Midbrain (tissue), 1 donor: ENCODE results near the gene ALG3.
A peak's percentile ranks its signal among the peaks of the same experiment; 100 is the strongest.

ENCODE experiments used
- DNase-seq: peaks from one replicate; lab custom pipeline; 2025; lab: John Stamatoyannopoulos, UW

ALG3 gene

DNA sequence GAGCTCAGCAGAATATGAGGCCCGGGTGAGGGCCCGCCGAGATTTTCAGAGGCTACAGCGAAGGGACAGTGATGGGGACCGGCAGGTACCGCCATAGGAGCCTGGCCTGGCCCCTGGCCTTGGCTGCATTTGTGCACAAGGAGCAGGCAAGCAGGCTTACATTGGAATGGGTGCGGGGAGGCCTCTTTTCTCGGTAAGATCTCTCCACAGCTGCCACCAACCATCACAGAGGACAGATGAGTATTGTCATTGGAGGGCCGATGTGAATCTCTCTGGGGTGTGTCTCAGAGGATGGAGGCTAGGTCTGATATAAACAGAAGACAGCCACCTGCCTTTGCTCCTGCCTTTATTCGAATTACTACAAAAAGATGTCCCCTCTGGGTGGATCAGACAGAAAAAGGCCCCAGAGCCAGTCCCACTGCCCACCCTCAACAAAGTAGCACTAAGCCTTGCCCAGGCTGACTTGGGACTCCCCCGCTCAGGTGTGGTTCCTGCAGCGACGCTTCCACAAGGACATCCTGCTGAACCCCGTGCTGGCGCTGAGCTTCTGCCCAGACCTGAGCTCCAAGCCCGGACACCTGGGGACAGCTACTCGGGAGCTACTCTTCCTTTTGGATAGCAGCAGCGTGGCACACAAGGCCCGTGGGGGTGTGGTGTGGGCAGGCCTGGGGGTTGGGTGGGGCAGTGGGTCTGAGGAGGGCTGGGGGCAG is 13.9 kb downstream of the ALG3 start:
- DNase-seq, result no peak

DNA sequence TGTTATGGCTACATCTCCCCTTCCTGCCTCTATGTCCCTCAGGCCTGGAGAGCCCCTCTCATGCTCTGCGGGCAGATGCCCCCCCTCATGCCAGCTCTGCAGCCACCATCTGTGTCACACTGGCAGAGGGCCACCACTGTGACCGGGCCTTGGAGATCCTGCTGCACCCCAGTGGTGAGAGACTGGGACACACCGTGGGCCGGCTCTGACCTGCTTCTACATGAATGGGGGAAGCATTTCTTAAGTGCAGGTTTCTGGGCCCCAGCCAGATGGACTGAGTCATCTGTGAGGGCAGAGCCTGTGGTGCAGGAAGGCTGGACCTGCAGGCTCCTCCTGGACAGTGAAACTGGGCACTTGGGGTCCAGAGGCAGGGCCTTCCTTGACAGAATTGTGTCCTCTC is 14.5 kb downstream of the ALG3 start:
- DNase-seq, result peak; percentile 4

DNA sequence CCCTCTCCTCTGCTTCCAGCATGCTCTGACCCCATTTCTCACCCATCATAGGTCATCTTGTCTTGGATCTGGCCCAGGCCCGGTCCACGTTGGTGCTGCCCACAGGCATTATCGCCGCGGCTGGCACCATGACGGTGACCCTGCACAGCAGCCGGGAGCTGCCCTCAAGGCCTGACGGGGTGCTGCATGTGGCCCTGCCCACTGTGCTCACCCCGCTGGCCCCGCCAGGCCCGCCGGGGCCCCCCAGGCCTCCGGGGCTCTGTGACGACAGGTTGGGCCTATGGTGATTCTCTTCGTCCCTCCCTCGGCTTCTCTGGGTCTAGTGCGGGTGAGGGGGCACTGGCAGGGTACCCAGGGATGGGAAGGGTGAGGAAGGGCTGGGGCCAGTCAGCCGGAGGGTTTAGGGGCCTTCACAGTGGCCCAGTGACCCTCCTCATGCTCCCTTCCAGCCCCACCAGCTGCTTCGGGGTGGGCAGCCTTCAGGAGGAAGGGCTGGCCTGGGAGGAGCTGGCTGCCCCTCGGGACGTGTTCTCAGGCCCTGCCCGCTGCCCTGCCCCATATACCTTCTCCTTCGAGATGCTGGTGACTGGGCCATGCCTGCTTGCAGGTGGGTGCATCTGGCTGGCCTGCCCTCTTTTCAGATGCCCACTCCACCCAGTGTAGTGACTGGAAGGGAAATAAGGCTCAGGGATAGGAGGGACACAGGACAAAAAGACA is 15.5 kb downstream of the ALG3 start:
- DNase-seq, result no peak

DNA sequence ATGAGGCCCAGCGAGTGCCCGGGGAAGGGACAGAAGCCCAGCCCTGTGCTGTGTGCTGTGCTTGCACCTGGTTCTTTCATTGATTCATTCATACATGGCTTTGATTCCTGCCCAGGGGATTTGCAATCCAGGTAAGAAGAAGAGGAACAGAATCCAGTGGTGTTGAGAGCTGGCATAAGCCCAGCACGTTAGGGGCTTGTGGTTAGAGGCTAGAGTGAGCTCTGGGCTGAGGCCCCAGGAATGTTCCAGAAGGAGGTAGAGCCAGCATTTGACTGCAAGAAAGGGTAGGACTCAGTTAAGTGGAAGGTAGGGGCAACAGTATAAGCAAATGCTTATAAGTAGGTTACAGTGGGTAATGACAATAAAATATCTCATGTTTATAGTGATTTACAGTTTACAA is 17.1 kb downstream of the ALG3 start:
- no peak for DNase-seq

DNA sequence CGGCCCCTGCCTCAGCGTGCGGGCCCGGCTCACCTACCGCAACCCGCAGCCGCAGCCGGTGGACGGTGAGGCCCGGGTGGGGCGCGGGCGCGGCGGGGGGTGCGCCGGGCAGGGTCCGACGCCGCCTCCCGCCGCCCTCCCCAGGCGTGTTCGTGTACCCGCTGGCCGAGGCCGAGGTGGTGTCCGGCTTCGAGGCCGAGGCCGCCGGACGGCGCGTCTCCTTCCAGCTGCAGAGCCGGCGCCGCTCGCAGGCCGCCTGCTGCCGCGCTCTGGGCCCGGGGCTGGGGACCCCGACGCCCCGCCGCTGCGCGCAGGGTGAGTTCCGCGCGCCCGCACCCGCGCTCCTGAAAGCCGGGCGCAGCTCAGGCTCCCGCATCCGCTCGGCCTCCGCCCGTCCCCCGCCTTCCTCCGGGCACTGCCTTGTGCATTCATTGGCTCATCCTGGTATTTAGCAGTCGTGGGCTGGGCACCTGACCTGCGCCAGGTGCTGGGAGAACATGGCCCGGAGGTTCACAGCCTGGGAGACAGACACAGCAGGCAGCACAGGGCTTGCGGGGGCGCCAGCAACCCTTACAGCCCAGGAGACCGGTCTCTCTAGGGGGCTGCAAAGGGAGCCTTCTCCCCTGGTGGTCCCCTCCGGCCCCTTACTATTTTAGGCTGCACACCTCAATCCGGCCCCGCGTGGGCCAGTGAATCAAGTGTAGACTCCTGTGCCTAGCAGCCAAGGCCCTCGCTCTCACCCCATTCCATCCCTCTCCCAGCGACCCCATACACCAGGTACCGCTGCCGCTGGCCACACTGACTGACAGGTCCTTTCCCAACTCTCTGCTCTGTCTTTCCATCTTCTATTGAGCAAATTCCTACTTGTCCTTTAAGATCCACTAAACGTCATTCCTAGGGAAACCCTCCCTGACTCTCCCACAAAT is 17.9 kb downstream of the ALG3 start:
- no peak for DNase-seq

DNA sequence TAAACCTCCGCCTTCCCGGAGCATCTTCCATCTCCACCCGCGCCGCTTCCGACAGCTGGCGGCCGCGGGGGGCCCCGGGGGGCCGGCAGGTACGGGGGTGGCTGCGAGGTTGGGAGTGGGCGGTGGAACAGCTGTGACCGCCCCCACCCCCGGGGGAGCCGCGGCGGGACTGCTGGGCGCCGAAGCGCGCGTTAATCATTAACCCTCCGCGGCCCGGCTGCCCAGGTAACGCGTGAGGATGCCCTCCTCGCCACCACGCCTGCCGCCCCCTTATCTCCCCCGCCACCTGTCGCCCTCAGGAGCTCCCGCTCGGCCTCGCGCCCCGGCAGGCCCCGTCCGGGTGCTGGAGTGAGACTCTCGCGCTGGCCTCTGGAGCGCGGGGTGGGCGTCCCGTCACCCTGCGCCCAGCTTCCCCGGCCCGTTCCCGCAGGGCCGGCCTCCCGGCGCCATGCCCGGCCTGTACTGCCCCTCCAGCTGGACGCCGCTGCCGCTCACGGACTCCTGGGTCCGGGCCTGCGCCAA is 18.6 kb downstream of the ALG3 start:
- DNase-seq, result no peak

DNA sequence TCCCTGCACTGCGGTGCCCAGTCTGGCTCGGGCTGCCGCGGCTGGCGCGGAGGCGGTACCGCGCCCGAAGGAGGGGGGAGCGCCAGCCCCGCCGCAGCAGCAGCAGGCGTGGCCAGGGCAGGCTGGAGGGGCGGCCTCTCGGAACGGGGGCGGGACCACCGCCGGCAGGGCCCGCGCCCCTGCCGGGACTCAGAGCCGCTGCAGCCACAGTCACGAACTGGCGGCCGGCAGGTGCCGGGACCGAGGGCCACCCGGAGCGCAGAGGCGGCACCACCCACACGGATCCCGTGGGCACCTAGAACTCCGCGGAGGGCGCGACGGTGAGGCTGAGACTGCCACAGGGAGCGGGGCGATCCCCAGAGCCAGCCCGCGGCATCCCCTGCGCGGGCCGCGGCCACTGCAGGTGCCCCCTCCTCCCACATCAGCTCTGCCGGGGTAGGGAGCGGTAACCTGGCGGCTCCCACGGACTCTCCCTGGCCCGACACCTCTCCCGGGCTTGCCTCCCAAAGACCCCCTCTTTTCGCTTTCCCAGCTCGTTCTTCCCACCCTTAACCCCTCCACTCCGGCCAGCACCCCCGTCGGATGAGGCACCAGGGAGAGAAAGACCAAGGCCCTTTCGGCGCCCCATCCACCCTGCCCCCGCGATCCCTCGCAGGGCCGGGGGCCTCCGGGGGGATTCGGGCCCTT is 19.2 kb downstream of the ALG3 start, which contains the start of gene VWA5B2:
Gene VWA5B2 (plus strand): TSS at position 192 of the 687 bp plus-strand sequence. CDS start 944 bp downstream, outside the sequence.
- peak; percentile 19 for DNase-seq

DNA sequence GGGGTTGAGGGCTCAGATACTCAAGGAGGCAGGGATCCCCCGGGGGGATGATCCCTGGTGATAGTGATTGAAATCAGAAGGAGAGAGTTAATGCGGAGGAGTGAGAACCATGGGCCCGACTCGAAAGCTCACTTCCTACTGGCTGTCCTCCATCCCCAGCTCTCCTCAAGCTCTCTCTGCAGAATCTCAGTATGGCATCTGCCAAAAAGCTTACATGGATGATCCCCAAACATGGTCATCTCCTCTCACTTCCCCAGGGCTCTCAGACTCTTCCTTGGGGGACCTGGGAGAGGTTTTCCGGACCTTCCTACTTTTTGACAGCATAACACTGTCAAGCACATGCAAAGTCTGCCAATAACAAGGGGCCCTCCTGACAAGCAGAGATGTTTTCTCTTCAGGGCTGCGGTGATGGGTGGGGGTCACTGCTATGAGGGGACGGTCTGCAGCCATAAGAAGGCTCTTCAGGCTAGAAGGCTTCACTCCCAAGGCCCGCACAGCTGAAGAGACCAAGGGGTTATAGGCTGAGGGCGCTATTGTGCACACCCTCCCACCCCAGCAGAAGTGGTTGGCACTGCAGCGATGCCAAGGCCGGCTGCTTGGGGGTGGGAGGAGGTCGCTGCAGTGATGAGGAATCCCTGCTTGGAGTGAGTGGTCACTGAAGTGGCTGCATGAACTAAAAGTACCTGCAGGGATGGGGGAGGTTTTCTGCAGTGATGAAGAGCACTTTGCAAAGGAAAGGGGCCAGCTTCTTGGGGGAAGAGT is 20.2 kb downstream of the ALG3 start:
- no peak for DNase-seq

DNA sequence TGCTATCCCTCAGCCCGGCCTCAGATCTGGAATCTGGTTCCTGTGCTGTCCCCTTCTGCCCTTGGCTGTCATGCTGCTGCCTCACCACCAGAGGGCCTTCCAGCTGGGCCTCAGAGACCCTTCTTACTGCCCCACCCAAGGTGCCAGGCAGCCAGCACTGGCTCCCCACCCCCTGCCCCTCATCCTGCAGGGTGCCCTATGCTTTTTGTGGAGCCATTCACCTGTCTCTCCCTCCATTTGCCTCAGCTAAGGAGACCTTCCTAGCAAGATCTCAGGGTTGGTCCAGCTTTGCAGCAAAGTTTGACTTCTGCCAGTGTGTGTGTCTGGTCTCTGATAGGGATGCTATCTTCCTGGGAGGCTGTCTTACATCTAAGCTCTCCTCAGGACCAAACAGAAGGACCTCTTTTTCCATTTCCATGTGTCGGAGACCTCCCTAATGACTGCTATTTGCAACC is 21.3 kb downstream of the ALG3 start:
- no peak for DNase-seq

DNA sequence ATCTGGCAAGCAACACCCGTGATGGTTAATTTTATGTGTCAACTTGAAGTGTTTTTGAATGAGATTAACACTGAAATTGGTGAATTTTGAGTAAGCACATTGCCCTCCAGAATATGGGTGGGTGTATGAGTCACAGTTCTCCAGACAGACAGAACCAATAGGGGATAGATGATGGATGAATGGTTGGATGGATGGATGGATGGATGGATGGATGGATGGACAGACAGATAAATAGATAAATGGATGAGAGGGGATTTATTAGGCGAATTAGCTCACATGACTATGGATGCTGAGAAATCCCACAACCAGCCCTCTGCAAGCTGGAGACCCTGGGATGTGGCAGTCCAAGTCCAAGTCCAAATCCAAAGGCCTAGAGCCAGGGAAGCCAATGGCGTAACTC is 24.8 kb downstream of the ALG3 start:
- no peak for DNase-seq

DNA sequence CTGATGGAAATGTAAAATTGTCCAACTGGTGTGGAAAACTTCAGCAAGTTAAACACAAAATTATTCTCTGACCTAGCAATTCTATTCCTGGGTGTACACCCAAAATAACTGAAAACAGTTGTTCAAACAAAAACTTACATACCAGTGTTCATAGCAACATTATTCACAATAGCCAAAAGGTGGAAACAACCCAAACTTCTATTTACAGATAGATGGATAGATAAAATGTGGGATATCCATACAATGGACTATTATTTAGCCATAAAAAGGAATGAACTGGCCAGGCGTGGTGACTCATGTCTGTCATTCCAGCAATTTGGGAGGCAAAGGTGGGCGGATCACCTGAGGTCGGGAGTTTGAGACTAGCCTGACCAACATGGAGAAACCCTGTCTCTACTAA is 26.2 kb downstream of the ALG3 start:
- no peak for DNase-seq

DNA sequence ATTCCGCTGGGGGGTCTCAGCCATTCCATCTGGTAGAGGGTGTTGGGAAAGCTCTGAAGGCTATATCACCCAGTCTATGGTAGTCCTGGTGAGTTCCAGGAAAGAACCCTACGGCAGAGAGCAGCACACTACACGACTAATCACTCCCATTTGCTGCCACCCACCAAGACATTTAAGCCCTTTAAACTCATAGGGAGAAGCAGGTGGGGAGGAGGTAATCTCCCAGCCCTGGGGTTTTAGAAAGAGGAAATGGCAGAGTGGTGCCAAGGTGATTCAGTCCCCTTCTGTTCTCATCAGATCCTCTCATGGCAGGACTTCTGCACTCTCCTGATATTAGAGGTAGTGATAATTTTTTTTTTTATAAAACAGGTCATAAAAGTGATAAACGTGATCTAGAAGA is 29.9 kb downstream of the ALG3 start:
- no peak for DNase-seq

DNA sequence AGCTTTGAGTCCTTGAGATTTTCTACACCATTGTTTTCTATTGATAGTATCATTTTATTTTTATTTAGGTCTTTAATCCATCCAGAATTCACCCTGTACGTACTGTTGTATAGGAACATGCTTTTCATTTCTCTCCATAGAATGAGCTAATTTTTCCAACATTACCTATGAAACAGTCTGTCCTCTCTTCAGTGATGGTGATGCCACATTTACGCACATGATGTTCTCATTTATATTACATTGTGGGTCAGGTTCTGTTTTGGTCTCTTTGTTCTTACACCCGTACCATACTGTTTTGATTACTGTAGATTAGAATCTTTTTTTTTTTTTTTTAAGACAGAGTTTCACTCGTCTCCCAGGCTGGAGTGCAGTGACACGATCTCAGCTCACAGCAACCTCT is 37.0 kb downstream of the ALG3 start:
- DNase-seq, result no peak

DNA sequence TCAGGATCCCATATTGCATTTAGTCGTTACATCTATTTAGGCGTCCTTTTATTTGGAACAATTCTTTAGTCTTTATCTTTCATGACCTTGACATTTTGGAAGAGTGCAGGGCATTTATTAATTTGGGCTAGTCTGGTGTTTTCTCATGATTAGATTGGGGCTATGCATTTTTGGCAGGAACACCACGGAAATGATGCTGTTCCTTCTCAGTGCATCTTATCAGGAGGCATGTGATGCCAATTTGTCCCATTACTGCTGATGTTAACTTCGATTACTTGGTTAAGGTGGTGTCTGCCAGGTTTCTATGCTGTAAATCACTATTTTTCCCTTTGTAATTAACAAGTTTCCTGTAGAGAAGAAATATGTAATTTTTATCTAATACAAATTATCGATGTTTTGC is 37.5 kb downstream of the ALG3 start:
- no peak for DNase-seq

DNA sequence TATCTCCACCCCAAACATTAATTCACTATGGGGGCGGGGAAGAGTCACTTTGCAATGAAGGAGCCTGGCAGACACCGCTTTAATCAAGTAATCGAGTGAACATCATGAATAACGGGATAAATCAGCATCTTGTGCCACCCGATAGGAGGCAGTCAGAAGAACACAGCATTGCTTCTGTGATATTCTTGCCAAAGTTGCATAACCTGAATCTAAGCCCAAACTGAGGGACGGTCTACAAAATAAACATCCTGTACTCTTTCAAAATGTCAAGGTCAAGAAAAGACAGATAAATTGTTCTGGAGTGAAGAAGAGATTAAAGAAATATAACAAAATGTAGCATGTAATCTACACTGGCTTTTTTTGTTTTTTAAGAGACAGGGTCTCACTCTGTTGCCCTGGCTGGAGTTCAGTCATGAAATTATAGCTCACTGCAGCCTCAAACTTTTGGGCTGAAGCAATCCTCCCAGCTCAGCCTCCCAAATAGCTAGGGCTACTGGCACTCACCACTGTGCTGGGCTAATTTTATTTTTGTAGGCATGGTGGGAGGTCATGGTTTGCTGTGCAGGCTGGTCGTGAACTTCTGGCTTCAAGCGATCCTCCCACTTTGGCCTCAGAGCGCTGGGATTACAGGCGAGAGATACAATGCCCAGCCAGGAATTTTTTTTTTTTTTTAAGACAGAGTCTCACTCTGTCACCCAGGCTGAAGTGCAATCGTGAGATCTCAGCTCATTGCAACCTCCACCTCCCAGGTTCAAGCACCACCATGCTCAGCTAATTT is 39.4 kb downstream of the ALG3 start:
- DNase-seq, result no peak

DNA sequence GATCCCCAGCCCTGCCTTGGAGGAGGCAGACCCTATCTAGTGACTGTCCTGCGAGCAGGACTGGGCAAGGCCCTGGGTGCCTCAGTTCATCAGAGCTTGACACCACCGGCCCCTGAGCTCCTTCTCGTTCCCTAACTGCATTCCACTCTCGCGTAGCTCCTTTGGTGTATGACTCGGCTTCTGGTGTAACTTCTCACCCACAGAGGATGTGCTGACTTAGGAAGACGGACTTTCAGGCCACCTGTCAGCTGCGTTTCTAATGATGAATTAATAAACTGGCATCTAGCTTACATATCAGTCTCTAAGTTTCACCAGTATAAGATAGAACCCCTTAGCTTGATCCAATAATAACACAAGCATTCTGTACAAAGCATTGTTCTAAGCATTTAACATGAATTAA is 45.2 kb downstream of the ALG3 start:
- no peak for DNase-seq

DNA sequence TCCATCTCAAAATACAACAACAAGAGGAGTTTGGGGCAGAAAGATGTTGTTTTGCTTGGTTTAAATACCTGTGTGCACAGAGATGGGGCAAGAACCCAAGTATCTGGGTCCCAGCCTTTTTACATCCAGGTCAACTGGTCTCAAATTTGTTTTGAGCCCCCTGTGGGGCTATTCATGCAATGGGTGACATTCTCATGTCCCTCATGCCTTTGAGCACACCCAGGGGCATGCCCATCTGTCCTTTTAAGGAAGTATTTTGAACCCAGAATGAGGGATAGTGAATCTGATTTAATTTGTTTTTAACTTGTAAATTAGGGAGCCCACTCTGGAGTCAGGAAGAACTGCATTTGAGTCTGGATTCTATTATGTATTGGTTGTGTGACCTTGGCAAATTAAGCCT is 47.9 kb downstream of the ALG3 start:
- no peak for DNase-seq

DNA sequence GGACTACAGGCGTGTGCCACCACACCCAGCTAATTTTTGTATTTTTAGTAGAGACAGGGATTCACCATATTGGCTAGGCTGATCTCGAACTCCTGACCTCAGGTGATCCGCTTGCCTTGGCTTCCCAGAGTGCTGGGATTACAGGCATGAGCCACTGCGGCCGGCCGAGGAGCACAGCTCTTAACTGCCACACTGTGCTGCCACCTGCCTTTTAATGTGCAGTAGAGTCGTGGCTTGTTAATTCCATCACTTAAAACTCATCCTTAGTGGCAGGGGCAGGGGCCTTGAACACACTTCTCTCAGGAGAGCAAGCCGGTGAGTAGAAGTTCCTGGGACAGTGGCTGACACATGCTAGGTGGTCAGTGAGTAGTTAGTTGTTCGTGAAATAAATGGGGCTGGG is 50.3 kb downstream of the ALG3 start:
- no peak for DNase-seq

DNA sequence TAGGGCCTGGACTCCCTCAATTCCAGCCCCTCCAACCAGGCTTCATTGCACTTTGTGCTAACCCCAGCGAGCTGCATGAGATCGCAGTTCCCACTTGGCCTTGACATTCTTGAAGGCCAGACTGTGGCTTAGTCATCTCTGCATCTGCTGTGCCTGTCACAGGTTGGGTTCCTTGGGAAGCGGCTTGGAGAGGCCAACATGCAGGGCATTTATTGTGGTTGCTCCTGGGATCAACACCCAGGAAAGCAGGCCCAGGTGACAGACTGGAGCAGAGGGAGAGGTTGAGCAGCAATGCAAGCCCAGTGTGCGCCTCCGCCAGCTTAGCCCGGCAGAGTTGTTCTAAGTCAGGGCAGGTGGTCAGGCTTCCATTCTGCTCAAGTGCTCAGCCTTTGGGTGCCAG is 52.2 kb downstream of the ALG3 start:
- DNase-seq, result no peak

DNA sequence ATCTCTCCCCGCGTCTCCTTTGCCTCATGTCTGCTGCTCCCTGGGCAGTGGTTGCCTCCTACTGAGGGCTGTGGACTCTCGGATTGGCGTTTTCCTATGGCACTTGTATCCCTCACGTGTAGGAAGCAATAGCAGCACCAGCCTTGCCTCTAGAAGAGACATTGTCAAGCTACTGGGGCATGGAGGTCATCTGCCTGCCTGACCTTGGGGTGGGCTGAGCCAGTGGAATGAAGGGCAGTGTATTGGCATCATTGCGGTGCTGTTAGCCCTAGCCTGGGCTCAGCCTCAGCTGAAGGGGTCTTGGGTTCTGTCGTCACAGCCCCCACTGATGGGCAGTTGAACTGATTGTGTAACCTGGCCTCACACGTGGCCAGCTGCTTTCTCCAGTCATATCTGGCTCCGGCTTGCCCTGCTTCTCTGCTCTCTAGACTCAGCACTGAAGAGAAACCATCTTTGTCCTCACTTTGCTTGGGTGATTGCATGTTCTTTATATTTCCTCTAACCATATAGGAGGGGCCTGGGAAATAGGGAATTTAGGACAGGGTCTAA is 54.7 kb downstream of the ALG3 start:
- no peak for DNase-seq
